CD4-positive, alpha-beta memory T cell (primary cell): Measurements from ENCODE around the gene INTS3. TPM values are rescaled to one million over a fixed set of nuclear protein-coding genes. Genes with fewer than 3 reads are reported as not detected.
"Not testable (repeated sequence)": the region's sequence is repeated elsewhere in the genome, so short reads cannot be mapped to it uniquely, and the experiment has no call there.

Experiments
- CTCF ChIA-PET: fragments of 350-600 bp; sonication (Branson Sonifier 250); formaldehyde crosslinking; loops from one replicate; lab custom pipeline; 2021; ENCODE audit warnings: inconsistent platforms; ENCODE audit not compliant: partially characterized antibody; lab: Charles Lee
- POLR2A ChIA-PET: fragments of 350-600 bp; sonication (Branson Sonifier 250); formaldehyde crosslinking; loops from one replicate; lab custom pipeline; 2021; ENCODE audit not compliant: partially characterized antibody; lab: Charles Lee
- DNase-seq, 5 donors: peaks; one replicate each; pipeline versions ENCODE4 v3.0.0 to v3.0.0-alpha.2; 2020 to 2022; ENCODE audit warnings: mixed read lengths in 1 of 5
- H3K27ac ChIP-seq: one replicate; pipeline ENCODE4 v1.7.0; 2013; ENCODE audit warnings: low read depth, low read length
- H3K27me3 ChIP-seq: 2 replicates; pipeline ENCODE4 v1.7.0; 2013; ENCODE audit warnings: mild to moderate bottlenecking, low read length, moderate library complexity; ENCODE audit not compliant: insufficient read depth
- H3K36me3 ChIP-seq: 2 replicates; pipeline ENCODE4 v1.7.0; 2013; ENCODE audit warnings: mild to moderate bottlenecking, low read length, moderate library complexity; ENCODE audit not compliant: insufficient read depth
- H3K4me1 ChIP-seq: 2 replicates; pipeline ENCODE4 v1.7.0; 2013; ENCODE audit warnings: mild to moderate bottlenecking, low read length, moderate library complexity; ENCODE audit not compliant: insufficient read depth
- H3K4me3 ChIP-seq, 2 donors: one replicate each; pipeline ENCODE4 v1.7.0; 2013; ENCODE audit warnings: low read length in 2 of 2, mild to moderate bottlenecking in 1 of 2
- H3K9me3 ChIP-seq, 2 donors: one replicate each; pipeline ENCODE4 v1.7.0; 2013; ENCODE audit warnings: low read length in 2 of 2, control low read depth in 1 of 2; ENCODE audit not compliant: control insufficient read depth in 1 of 2
- H3K27ac Mint-ChIP-seq, 7 donors: one replicate each; pipeline ENCODE4 v1.8.0; 2020 to 2021; ENCODE audit warnings: mixed read lengths in 7 of 7, mild to moderate bottlenecking in 6 of 7, inconsistent platforms in 3 of 7, moderate library complexity in 3 of 7
- H3K27me3 Mint-ChIP-seq, 2 donors: one replicate each; pipeline ENCODE4 v1.8.0; 2020 to 2021; ENCODE audit warnings: mixed read lengths in 2 of 2
- H3K36me3 Mint-ChIP-seq, 2 donors: one replicate each; pipeline ENCODE4 v1.8.0; 2020 to 2021; ENCODE audit warnings: mixed read lengths in 2 of 2, inconsistent platforms in 1 of 2, mild to moderate bottlenecking in 1 of 2
- H3K4me1 Mint-ChIP-seq, 4 donors: one replicate each; pipeline ENCODE4 v1.8.0; 2020 to 2021; ENCODE audit warnings: mixed read lengths in 4 of 4, mild to moderate bottlenecking in 1 of 4
- H3K4me3 Mint-ChIP-seq, 8 donors: one replicate each; pipeline ENCODE4 v1.8.0; 2020 to 2021; ENCODE audit warnings: mixed read lengths in 8 of 8, mild to moderate bottlenecking in 7 of 8, moderate library complexity in 6 of 8, inconsistent platforms in 3 of 8
- H3K9me3 Mint-ChIP-seq, 8 donors: one replicate each; pipeline ENCODE4 v1.8.0; 2020 to 2021; ENCODE audit warnings: mixed read lengths in 8 of 8, mild to moderate bottlenecking in 5 of 8, inconsistent platforms in 3 of 8, moderate library complexity in 1 of 8
- intact Hi-C: fragments of 100-400 bp; cut with micrococcal nuclease; formaldehyde crosslinking; loops from one replicate; pipeline ENCODE4 v1.15.1; 2023
- polyA plus RNA-seq, 2 donors: library from polyadenylated mRNA; unstranded; fragments of 300-500 nt; fragmentation: Illumina TruSeq; gene quantifications; one replicate each; pipeline ENCODE4 v1.2.3, GENCODE V29; 2021
- total RNA-seq, 2 experiments: library from RNA; stranded (reverse); gene quantifications; one replicate each; pipeline ENCODE4 v1.2.3, GENCODE V29; 2021

The INTS3 gene
- total and polyA plus RNA-seq, 4 experiments from 2014 or later, result 8.1 to 53.0 (median 30.8) TPM

DNA sequence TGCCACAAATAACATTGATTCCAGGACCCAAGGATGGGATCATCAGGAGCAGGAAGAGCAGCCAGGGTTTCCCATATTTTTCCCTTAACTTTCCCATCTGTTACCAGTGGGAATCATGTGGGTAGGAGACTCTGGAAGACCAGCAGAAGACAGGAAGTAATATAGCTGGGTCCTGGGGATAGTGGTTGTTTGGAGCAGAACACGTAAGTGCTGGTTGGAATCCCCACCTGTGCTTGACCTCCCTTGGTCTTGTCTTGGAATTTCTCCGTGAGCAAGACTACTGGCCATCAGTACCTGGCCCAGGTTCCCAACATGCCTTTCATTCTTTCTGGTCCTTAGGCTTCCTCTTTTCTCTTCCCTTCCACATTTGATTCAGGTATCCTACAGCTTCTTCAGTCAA lies 26.4 kb downstream of the INTS3 start:
- no peak overlapping the region for H3K27ac Mint-ChIP-seq
- Histone ChIP-seq H3K27ac (no peak overlapping the region), H3K4me3 (no peak overlapping the region), H3K9me3 (no peaks in the 10 kb centered on the region), H3K27me3 (no peaks in the 10 kb centered on the region), H3K4me1 (no peaks in the 10 kb centered on the region), H3K36me3 (peaks cover 60% of the 10 kb centered on the region)
- DNase-seq, result no peak
- POLR2A ChIA-PET, result no interaction called here
- intact Hi-C loops, result no loop called here
- no peak overlapping the region for H3K4me3 Mint-ChIP-seq
- H3K27me3 Mint-ChIP-seq, result no peaks in the 10 kb centered on the region
- H3K4me1 Mint-ChIP-seq, result peaks cover 0 to 7% (median 4%) of the 10 kb centered on the region in 4 donors
- peaks cover 61 to 67% of the 10 kb centered on the region in 2 donors for H3K36me3 Mint-ChIP-seq
- CTCF ChIA-PET, result interaction anchor here (0.9 to 6.0 kb wide), 3 partner anchors 75 to 412 kb away, joined by 3 to 29 read pairs (median 3); partner anchors contain the start of gene NPR1
- H3K9me3 Mint-ChIP-seq, result no peaks in the 10 kb centered on the region

DNA sequence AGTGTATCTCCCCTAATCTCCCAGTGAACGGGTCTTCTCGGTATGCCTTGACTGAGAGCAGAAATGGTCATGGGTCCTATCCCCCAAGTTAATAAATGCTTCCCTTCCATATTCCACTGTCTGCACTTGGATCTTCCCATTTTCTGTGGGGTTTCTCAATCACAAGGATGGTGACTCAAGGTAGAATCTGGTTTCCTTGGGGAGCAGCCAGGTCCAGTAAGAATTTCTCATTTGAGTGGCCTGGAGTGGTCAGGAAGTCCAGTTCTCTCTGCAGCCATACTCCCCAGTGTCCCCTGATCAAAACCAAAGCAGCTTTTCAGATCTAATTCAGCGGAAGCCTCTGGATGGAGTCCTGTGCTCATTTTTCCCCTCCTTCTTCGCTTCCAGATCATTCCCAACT lies 32.6 kb downstream of the INTS3 start:
- DNase-seq, result no peak
- ChIA-PET CTCF (interaction anchor here (2.7 kb wide), 1 partner anchor 11 kb away, joined by 7 read pairs; no protein-coding TSS in a partner anchor), POLR2A (no interaction called here)
- Histone ChIP-seq H3K27ac (no peak overlapping the region), H3K4me1 (no peaks in the 10 kb centered on the region), H3K4me3 (no peak overlapping the region), H3K27me3 (no peaks in the 10 kb centered on the region), H3K36me3 (peaks cover 55% of the 10 kb centered on the region), H3K9me3 (no peaks in the 10 kb centered on the region)
- H3K27ac Mint-ChIP-seq, result peak overlapping the region in 1 of 7 donors; percentile 4
- no peaks in the 10 kb centered on the region for H3K9me3 Mint-ChIP-seq
- peaks cover 0 to 1% (median 0%) of the 10 kb centered on the region in 4 donors for H3K4me1 Mint-ChIP-seq
- no peak overlapping the region for H3K4me3 Mint-ChIP-seq
- H3K36me3 Mint-ChIP-seq, result peaks cover 44 to 68% of the 10 kb centered on the region in 2 donors
- no peaks in the 10 kb centered on the region for H3K27me3 Mint-ChIP-seq
- intact Hi-C loops, result no loop called here

DNA sequence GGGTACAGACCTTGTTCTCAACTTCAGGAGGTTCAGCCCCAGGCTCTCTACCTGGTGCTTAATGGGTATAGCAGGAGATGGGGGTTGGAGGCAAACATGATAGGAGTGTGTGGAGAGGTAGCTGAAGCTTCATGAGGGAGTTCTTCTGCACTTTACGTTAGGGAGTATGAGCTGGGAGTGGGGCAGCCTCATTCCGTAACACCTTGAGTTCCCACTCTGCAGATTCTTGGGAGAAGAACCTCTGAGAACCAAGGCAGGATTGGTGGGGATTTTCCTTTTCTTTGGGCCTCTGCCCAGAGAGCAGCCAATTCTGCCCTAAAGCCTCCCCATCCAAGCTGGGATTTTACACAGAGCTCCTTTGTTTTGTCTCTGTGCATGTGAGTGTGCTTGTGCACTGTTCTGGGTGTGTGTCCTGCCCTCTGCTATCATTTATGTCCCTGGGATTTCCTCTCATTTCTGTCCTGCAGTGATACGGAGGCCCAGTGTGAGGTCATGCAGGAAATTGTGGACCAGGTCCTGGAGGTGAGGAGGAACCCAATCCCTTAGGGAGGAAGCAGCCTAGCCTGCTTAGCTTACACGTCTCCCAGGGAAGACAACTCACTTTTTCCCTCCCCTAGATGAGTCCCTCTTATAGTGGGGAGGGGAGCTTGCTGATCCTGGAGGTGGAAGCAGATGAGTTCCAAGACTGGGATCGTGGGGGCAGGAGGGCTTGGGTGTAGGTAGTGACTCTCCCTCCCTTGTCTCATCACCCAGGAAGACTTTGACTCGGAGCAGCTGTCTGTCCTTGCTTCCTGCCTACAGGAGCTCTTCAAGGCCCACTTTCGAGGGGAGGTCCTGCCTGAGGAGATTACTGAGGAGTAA lies 35.7 kb downstream of the INTS3 start:
- H3K27ac ChIP-seq, result no peak overlapping the region
- no peaks in the 10 kb centered on the region for H3K27me3 ChIP-seq
- no peaks in the 10 kb centered on the region for H3K4me1 ChIP-seq
- ChIA-PET POLR2A (interaction anchor here (0.6 to 1.3 kb wide), 2 partner anchors 10 to 36 kb away, joined by 3 to 5 read pairs; partner anchors contain the start of gene INTS3), CTCF (interaction anchor here (1.2 kb wide), 1 partner anchor 17 kb away, joined by 3 read pairs; no protein-coding TSS in a partner anchor)
- H3K27me3 Mint-ChIP-seq, result no peaks in the 10 kb centered on the region
- peaks cover 55% of the 10 kb centered on the region for H3K36me3 ChIP-seq
- peaks cover 0 to 1% (median 0%) of the 10 kb centered on the region in 4 donors for H3K4me1 Mint-ChIP-seq
- no peaks in the 10 kb centered on the region for H3K9me3 ChIP-seq
- no peak overlapping the region for H3K4me3 Mint-ChIP-seq
- intact Hi-C loops, result no loop called here
- no peaks in the 10 kb centered on the region for H3K9me3 Mint-ChIP-seq
- H3K4me3 ChIP-seq, result no peak overlapping the region
- H3K27ac Mint-ChIP-seq, result peak overlapping the region in 3 of 7 donors; percentile 25 to 59 (median 52)
- H3K36me3 Mint-ChIP-seq, result peaks cover 39 to 68% of the 10 kb centered on the region in 2 donors
- no peak for DNase-seq

DNA sequence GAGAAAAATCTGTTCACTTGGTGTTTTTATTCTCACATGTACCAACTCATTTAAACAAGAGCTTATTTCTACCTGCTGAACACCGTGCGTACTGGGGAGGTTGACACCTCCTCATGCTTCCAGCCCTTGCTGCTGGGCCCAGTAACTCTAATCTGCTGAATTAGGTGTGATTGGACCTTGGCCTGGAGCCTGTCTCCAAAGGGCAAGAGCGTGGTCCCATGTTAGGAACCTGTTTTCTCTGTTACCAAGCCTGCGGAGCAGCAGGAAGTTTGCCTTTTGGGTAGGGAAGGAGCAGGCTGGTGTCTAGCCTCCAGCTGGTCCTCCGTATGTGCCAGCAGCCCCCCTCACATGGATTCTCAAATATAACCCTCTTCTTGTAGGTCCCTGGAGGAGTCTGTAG lies 36.5 kb downstream of the INTS3 start:
- POLR2A ChIA-PET, result interaction anchor here (1.3 kb wide), 1 partner anchor 37 kb away, joined by 5 read pairs; the partner anchor contains the start of gene INTS3
- Mint-ChIP-seq H3K27me3 (no peaks in the 10 kb centered on the region), H3K4me1 (peaks cover 0 to 1% (median 0%) of the 10 kb centered on the region in 4 donors), H3K27ac (no peak overlapping the region), H3K4me3 (no peak overlapping the region), H3K36me3 (peaks cover 42 to 74% of the 10 kb centered on the region in 2 donors), H3K9me3 (no peaks in the 10 kb centered on the region)
- no peak for DNase-seq
- peaks cover 53% of the 10 kb centered on the region for H3K36me3 ChIP-seq
- CTCF ChIA-PET, result no interaction called here
- no peaks in the 10 kb centered on the region for H3K4me1 ChIP-seq
- no peaks in the 10 kb centered on the region for H3K9me3 ChIP-seq
- H3K27ac ChIP-seq, result no peak overlapping the region
- no peaks in the 10 kb centered on the region for H3K27me3 ChIP-seq
- intact Hi-C loops, result no loop called here
- no peak overlapping the region for H3K4me3 ChIP-seq

DNA sequence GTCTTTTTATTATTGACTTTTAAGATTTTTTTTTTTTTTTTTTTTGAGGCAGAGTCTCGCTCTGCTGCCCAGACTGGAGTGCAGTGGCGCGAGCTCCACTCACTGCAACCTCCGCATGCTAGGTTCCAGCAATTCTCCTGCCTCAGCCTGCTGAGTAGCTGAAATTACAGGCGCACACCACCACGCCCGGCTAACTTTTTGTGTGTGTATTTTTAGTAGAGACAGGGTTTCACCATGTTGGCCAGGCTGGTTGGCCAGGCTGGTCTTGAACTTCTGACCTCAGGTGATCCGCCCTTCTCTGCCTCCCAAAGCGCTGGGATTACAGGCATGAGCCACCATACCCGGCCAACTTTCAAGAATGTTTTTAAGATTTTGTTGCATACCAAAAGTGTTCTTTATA lies 38.8 kb downstream of the INTS3 start:
- DNase-seq, H3K4me1 ChIP-seq, POLR2A ChIA-PET, H3K4me3 ChIP-seq, H3K4me3 Mint-ChIP-seq, H3K27ac Mint-ChIP-seq, H3K9me3 ChIP-seq, H3K9me3 Mint-ChIP-seq, H3K27me3 ChIP-seq, H3K27me3 Mint-ChIP-seq, intact Hi-C loops, H3K27ac ChIP-seq, H3K4me1 Mint-ChIP-seq: not testable (repeated sequence)
- peaks cover 35 to 67% of the 10 kb centered on the region in 2 donors for H3K36me3 Mint-ChIP-seq
- H3K36me3 ChIP-seq, result peaks cover 47% of the 10 kb centered on the region
- CTCF ChIA-PET, result interaction anchor here (0.6 kb wide), 1 partner anchor 370 kb away, joined by 3 read pairs; no protein-coding TSS in a partner anchor

DNA sequence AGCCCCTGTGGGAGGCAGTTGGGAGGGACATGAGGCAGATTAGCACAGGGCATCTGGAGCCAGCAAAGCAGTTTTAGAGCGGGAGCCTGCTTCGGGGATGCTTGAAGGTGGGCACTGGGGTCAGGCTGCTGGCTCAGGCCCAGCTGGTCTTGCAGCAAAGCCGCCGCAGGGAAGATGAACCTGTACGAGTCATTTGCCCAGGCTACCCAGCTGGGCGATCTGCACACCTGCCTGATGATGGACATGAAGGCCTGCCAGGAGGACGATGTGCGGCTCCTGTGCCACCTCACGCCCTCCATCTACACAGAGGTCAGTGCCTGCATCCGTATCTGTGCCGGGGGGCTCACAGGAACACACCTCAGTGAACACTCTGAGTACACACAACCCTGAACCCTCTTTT lies 39.7 kb downstream of the INTS3 start:
- no peaks in the 10 kb centered on the region for H3K9me3 Mint-ChIP-seq
- H3K9me3 ChIP-seq, result no peaks in the 10 kb centered on the region
- no peaks in the 10 kb centered on the region for H3K4me1 ChIP-seq
- no peak overlapping the region for H3K27ac ChIP-seq
- H3K4me1 Mint-ChIP-seq, result no peaks in the 10 kb centered on the region
- ChIA-PET CTCF (no interaction called here), POLR2A (no interaction called here)
- H3K36me3 Mint-ChIP-seq, result peaks cover 29 to 61% of the 10 kb centered on the region in 2 donors
- H3K27me3 ChIP-seq, result no peaks in the 10 kb centered on the region
- no peak for DNase-seq
- no peak overlapping the region for H3K4me3 Mint-ChIP-seq
- peaks cover 46% of the 10 kb centered on the region for H3K36me3 ChIP-seq
- intact Hi-C loops, result no loop called here
- H3K4me3 ChIP-seq, result no peak overlapping the region
- H3K27ac Mint-ChIP-seq, result no peak overlapping the region
- H3K27me3 Mint-ChIP-seq, result no peaks in the 10 kb centered on the region

DNA sequence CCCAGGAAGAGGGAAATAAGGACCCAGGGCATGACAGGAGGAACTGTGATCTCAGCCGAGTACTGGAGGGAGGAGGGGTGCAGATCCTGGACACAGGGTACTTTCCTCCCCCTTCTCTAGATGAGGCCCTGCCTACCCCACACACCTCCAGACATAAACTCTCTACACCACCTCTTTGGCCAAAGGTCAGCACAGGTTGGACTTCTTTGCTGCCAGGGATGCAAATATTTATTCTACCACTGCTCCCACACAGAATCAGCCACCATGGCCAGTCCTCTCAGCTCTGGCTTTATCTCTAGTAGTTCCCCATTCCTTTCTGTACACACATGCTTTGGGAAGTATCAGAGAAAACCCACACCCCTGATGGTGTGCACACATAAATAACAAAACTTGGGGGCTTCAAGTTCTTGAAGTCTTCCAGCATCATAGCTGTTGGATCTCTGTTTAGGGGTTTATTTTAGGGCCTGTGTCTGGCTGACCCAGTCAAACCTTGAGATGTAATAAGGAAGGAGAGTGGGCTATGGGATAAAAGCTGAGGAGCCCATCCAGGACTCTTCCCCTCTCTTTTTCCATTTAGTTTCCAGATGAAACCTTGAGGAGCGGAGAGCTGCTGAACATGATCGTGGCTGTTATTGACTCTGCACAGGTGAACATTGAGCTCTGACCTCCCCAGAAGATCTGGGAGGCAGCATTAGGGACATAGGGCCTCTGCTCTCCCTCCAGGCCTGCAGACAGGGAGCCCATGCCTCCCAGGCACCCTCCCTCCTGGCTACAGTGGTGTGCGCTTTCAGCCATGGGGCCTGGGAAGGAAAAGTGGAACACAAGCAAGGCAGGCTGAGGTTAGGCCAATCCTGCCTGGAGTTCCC lies 40.7 kb downstream of the INTS3 start:
- POLR2A ChIA-PET, result no interaction called here
- Histone ChIP-seq H3K27ac (no peak overlapping the region), H3K9me3 (no peaks in the 10 kb centered on the region), H3K4me3 (no peak overlapping the region), H3K36me3 (peaks cover 35% of the 10 kb centered on the region), H3K27me3 (no peaks in the 10 kb centered on the region), H3K4me1 (no peaks in the 10 kb centered on the region)
- Mint-ChIP-seq H3K4me3 (no peak overlapping the region), H3K4me1 (peaks cover 0 to 1% (median 0%) of the 10 kb centered on the region in 4 donors), H3K9me3 (no peaks in the 10 kb centered on the region), H3K27me3 (no peaks in the 10 kb centered on the region), H3K27ac (peak overlapping the region in 1 of 7 donors; percentile 6), H3K36me3 (peaks cover 24 to 57% of the 10 kb centered on the region in 2 donors)
- DNase-seq, result no peak
- intact Hi-C loops, result no loop called here
- CTCF ChIA-PET, result no interaction called here
